ENCODE measurements around the gene DRC1.

DNA sequence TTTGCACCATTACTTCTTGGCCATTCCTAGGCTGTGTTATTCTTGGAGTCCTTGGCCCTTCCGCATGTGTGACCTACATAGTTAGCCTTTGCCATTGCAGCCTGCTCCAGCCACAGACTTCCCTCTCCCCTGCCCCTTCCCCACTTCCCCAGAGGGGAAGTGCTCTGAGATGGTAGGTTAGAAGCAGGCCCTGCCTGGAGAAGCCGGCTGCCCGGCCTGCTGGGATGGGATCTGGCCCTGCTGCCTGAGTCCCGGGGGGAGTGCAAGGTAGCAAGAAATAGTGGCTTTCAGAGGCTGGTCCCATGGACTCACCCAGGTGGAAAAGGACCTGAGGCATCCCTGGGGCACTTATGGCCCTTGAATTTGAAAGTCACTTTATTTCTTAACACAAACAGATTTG lies 104.6 kb downstream of the DRC1 start:
- TF ChIP-seq, protein P1, sequence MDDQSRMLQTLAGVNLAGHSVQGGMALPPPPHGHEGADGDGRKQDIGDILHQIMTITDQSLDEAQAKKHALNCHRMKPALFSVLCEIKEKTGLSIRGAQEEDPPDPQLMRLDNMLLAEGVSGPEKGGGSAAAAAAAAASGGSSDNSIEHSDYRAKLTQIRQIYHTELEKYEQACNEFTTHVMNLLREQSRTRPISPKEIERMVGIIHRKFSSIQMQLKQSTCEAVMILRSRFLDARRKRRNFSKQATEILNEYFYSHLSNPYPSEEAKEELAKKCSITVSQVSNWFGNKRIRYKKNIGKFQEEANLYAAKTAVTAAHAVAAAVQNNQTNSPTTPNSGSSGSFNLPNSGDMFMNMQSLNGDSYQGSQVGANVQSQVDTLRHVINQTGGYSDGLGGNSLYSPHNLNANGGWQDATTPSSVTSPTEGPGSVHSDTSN (IDR thresholded peaks at IDR 0.05): no peak
- TF ChIP-seq, protein P2, sequence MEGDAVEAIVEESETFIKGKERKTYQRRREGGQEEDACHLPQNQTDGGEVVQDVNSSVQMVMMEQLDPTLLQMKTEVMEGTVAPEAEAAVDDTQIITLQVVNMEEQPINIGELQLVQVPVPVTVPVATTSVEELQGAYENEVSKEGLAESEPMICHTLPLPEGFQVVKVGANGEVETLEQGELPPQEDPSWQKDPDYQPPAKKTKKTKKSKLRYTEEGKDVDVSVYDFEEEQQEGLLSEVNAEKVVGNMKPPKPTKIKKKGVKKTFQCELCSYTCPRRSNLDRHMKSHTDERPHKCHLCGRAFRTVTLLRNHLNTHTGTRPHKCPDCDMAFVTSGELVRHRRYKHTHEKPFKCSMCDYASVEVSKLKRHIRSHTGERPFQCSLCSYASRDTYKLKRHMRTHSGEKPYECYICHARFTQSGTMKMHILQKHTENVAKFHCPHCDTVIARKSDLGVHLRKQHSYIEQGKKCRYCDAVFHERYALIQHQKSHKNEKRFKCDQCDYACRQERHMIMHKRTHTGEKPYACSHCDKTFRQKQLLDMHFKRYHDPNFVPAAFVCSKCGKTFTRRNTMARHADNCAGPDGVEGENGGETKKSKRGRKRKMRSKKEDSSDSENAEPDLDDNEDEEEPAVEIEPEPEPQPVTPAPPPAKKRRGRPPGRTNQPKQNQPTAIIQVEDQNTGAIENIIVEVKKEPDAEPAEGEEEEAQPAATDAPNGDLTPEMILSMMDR (IDR thresholded peaks at IDR 0.05): no peak
- TF ChIP-seq, protein P3, sequence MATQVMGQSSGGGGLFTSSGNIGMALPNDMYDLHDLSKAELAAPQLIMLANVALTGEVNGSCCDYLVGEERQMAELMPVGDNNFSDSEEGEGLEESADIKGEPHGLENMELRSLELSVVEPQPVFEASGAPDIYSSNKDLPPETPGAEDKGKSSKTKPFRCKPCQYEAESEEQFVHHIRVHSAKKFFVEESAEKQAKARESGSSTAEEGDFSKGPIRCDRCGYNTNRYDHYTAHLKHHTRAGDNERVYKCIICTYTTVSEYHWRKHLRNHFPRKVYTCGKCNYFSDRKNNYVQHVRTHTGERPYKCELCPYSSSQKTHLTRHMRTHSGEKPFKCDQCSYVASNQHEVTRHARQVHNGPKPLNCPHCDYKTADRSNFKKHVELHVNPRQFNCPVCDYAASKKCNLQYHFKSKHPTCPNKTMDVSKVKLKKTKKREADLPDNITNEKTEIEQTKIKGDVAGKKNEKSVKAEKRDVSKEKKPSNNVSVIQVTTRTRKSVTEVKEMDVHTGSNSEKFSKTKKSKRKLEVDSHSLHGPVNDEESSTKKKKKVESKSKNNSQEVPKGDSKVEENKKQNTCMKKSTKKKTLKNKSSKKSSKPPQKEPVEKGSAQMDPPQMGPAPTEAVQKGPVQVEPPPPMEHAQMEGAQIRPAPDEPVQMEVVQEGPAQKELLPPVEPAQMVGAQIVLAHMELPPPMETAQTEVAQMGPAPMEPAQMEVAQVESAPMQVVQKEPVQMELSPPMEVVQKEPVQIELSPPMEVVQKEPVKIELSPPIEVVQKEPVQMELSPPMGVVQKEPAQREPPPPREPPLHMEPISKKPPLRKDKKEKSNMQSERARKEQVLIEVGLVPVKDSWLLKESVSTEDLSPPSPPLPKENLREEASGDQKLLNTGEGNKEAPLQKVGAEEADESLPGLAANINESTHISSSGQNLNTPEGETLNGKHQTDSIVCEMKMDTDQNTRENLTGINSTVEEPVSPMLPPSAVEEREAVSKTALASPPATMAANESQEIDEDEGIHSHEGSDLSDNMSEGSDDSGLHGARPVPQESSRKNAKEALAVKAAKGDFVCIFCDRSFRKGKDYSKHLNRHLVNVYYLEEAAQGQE (IDR thresholded peaks at IDR 0.05; ENCODE audit: low read depth, low read length): no peak
- TF ChIP-seq EP300 (IDR thresholded peaks at IDR 0.05; ENCODE audit: borderline replicate concordance in 1 of 2, low read depth in 1 of 2, low read length in 1 of 2): no peak
- no peak for TF ChIP-seq MXI1 (IDR thresholded peaks at IDR 0.05; ENCODE audit: low read depth, low read length)
- no peak for TF ChIP-seq GABPA (IDR thresholded peaks at IDR 0.05; ENCODE audit: low read depth)
- TF ChIP-seq, protein P4, sequence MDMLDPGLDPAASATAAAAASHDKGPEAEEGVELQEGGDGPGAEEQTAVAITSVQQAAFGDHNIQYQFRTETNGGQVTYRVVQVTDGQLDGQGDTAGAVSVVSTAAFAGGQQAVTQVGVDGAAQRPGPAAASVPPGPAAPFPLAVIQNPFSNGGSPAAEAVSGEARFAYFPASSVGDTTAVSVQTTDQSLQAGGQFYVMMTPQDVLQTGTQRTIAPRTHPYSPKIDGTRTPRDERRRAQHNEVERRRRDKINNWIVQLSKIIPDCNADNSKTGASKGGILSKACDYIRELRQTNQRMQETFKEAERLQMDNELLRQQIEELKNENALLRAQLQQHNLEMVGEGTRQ (IDR thresholded peaks at IDR 0.05; ENCODE audit: borderline replicate concordance, low read depth, low read length): no peak
- TF ChIP-seq GATA2 (CRISPR knock-in tag; IDR thresholded peaks at IDR 0.05): no peak
- no peak for TF ChIP-seq SIN3A (IDR thresholded peaks at IDR 0.05; ENCODE audit: borderline replicate concordance, low read depth, low read length)
- no peak for TF ChIP-seq POLR2AphosphoS5 (IDR thresholded peaks at IDR 0.05; ENCODE audit: low read depth, low read length)

Measured in SK-N-SH (cell line).